A549 (cell line): ENCODE measurements around the gene GNL2. TPM values are rescaled to one million over a fixed set of nuclear protein-coding genes. Genes with fewer than 3 reads are reported as not detected.

Experiments
- ATAC-seq, 2 experiments: fragments of 200-7000 bp in 1 of 2; fragments of >200 bp in 1 of 2; cut with Nextera tagmentation in 1 of 2; cut with Tn5 transposase in 1 of 2; 3 replicates each; pipeline versions ENCODE4 v1.8.0 to v1.9.1; 2018 to 2020; ENCODE audit warnings: mild to moderate bottlenecking in 1 of 2, moderate library complexity in 1 of 2
- CTCF ChIA-PET: fragments of 300-600 bp; sonication (Branson Sonifier 250); formaldehyde crosslinking; extraction: SDS; loops from one replicate; lab custom pipeline; 2021; ENCODE audit warnings: antibody characterized with exemption, inconsistent platforms; lab: Yijun Ruan, JAX
- POLR2A ChIA-PET: fragments of 350-600 bp; formaldehyde crosslinking; extraction: SDS; loops from one replicate; lab custom pipeline; 2021; ENCODE audit warnings: antibody characterized with exemption, inconsistent platforms; lab: Yijun Ruan, JAX
- DNase-seq, 2 experiments: peaks; one replicate each; pipeline versions ENCODE4 v3.0.0 to v3.0.0-alpha.2; 2011 to 2016; ENCODE audit warnings: low read depth in 1 of 2, low spot score in 1 of 2
- FAIRE-seq: peaks from 2 replicates; lab custom pipeline; 2011; peaks lifted over from hg19 to GRCh38; lab: Jason Lieb, UNC
- H3K27ac ChIP-seq, 2 experiments: fragments of >200 bp; sonication (Bioruptor Twin); formaldehyde crosslinking; 3 replicates each; pipeline ENCODE4 v1.5.1; 2016 to 2017
- H3K4me1 ChIP-seq: fragments of >200 bp; sonication (Bioruptor Twin); formaldehyde crosslinking; 3 replicates; pipeline ENCODE4 v1.6.1; 2016
- H3K4me2 ChIP-seq: fragments of >200 bp; sonication (Bioruptor Twin); formaldehyde crosslinking; 3 replicates; pipeline ENCODE4 v1.6.1; 2016
- H3K4me3 ChIP-seq: fragments of >200 bp; sonication (Bioruptor Twin); formaldehyde crosslinking; 3 replicates; pipeline ENCODE4 v1.5.1; 2016
- H3K9me3 ChIP-seq: fragments of >200 bp; sonication (Bioruptor Twin); formaldehyde crosslinking; 3 replicates; pipeline ENCODE4 v1.6.1; 2016
- CBX2 ChIP-seq: fragments of 200-600 bp; sonication (generic); IDR thresholded peaks from 2 replicates; pipeline ENCODE4 v1.6.1; 2016; ENCODE audit warnings: low read depth, mild to moderate bottlenecking, borderline replicate concordance
- CBX8 ChIP-seq: fragments of 200-600 bp; sonication (generic); IDR thresholded peaks from 2 replicates; pipeline ENCODE4 v1.6.1; 2016
- CHD2 ChIP-seq: fragments of 150-350 bp; IDR thresholded peaks from 2 replicates; pipeline ENCODE4 v1.6.1; 2014; ENCODE audit warnings: low read length; ENCODE audit not compliant: partially characterized antibody
- CHD4 ChIP-seq: fragments of 200-600 bp; sonication (generic); IDR thresholded peaks from 2 replicates; pipeline ENCODE4 v1.6.1; 2016; ENCODE audit warnings: antibody characterized with exemption, mild to moderate bottlenecking, borderline replicate concordance
- E2F6 ChIP-seq: IDR thresholded peaks from 2 replicates; pipeline ENCODE4 v1.6.1; 2012; ENCODE audit warnings: low read depth, borderline replicate concordance
- EHF ChIP-seq: fragments of 250-450 bp; sonication (Bioruptor Pico); IDR thresholded peaks from 2 replicates; pipeline ENCODE4 v1.5.0; 2020; ENCODE audit warnings: mild to moderate bottlenecking
- EHMT2 ChIP-seq: fragments of 200-600 bp; sonication (generic); IDR thresholded peaks from 2 replicates; pipeline ENCODE4 v1.6.1; 2016; ENCODE audit warnings: antibody characterized with exemption, low read depth, mild to moderate bottlenecking, moderate library complexity
- EP300 ChIP-seq, 2 experiments: fragments of >200 bp; sonication (Bioruptor Twin); formaldehyde crosslinking; IDR thresholded peaks; 2 replicates in 1 of 2; 3 replicates in 1 of 2; pipeline ENCODE4 v1.6.1; 2016 to 2017
- ESRRA ChIP-seq: fragments of 150-350 bp; IDR thresholded peaks from 2 replicates; pipeline ENCODE4 v1.6.1; 2014; ENCODE audit warnings: mild to moderate bottlenecking, low read length, borderline replicate concordance
- FOSB ChIP-seq: fragments of 250-450 bp; sonication (Bioruptor Pico); IDR thresholded peaks from 2 replicates; pipeline ENCODE4 v1.5.0; 2020; ENCODE audit warnings: mild to moderate bottlenecking, moderate library complexity
- GATA3 ChIP-seq: IDR thresholded peaks from 2 replicates; pipeline ENCODE4 v1.6.1; 2012; ENCODE audit warnings: borderline replicate concordance
- HES2 ChIP-seq: fragments of >200 bp; sonication (Bioruptor Twin); formaldehyde crosslinking; IDR thresholded peaks from 2 replicates; pipeline ENCODE4 v1.6.1; 2016
- HEYL ChIP-seq: fragments of 250-450 bp; sonication (Bioruptor Pico); IDR thresholded peaks from 2 replicates; pipeline ENCODE4 v1.8.0; 2021; ENCODE audit warnings: mild to moderate bottlenecking, moderate library complexity
- HMGXB4 ChIP-seq: fragments of 250-450 bp; sonication (Bioruptor Pico); IDR thresholded peaks from 2 replicates; pipeline ENCODE4 v1.5.0; 2021; ENCODE audit warnings: mild to moderate bottlenecking, moderate library complexity, borderline replicate concordance
- HOXA7 ChIP-seq: fragments of 250-450 bp; sonication (Bioruptor Pico); IDR thresholded peaks from 2 replicates; pipeline ENCODE4 v1.5.0; 2020; ENCODE audit warnings: mild to moderate bottlenecking, moderate library complexity
- HOXB13 ChIP-seq: fragments of 250-450 bp; sonication (Bioruptor Pico); IDR thresholded peaks from 2 replicates; pipeline ENCODE4 v1.5.0; 2020; ENCODE audit warnings: low read depth, mild to moderate bottlenecking, moderate library complexity
- HOXB5 ChIP-seq: fragments of 250-450 bp; sonication (Bioruptor Pico); IDR thresholded peaks from 2 replicates; pipeline ENCODE4 v1.5.0; 2020; ENCODE audit warnings: mild to moderate bottlenecking, moderate library complexity
- JUN ChIP-seq, 2 experiments: fragments of >200 bp; sonication (Bioruptor Twin); formaldehyde crosslinking; IDR thresholded peaks; 2 replicates in 1 of 2; 3 replicates in 1 of 2; pipeline ENCODE4 v1.6.1; 2016 to 2017
- JUNB ChIP-seq: fragments of >200 bp; sonication (Bioruptor Twin); formaldehyde crosslinking; IDR thresholded peaks from 2 replicates; pipeline ENCODE4 v1.6.1; 2016
- KDM5A ChIP-seq: fragments of 200-600 bp; sonication (generic); IDR thresholded peaks from 2 replicates; pipeline ENCODE4 v1.6.1; 2016; ENCODE audit warnings: antibody characterized with exemption, mild to moderate bottlenecking
- MAX ChIP-seq: IDR thresholded peaks from 2 replicates; pipeline ENCODE4 v1.6.1; 2012
- MAZ ChIP-seq: fragments of 150-350 bp; IDR thresholded peaks from 2 replicates; pipeline ENCODE4 v1.6.1; 2014; ENCODE audit warnings: antibody characterized with exemption, low read depth, low read length, borderline replicate concordance
- NFE2L2 ChIP-seq: fragments of 150-350 bp; conservative IDR thresholded peaks from 2 replicates; pipeline ENCODE4 v1.6.1; 2014; ENCODE audit warnings: low read length
- NPAS2 ChIP-seq: fragments of 250-450 bp; sonication (Bioruptor Pico); IDR thresholded peaks from 2 replicates; pipeline ENCODE4 v1.8.0; 2022; ENCODE audit warnings: mild to moderate bottlenecking, moderate library complexity, borderline replicate concordance
- PBX3 ChIP-seq: IDR thresholded peaks from 2 replicates; pipeline ENCODE4 v1.6.1; 2012
- PHF8 ChIP-seq: fragments of 200-600 bp; sonication (generic); IDR thresholded peaks from 2 replicates; pipeline ENCODE4 v1.6.1; 2016; ENCODE audit warnings: low read depth, mild to moderate bottlenecking, antibody characterized with exemption, moderate library complexity, borderline replicate concordance
- POLR2A ChIP-seq: IDR thresholded peaks from 2 replicates; pipeline ENCODE4 v1.6.1; 2012; ENCODE audit warnings: mild to moderate bottlenecking, low read length
- POLR2AphosphoS2 ChIP-seq: conservative IDR thresholded peaks from 2 replicates; pipeline ENCODE4 v1.6.1; 2012; ENCODE audit warnings: low read length, improper control_type of control experiment, inconsistent platforms
- RARB ChIP-seq: fragments of 250-450 bp; sonication (Bioruptor Pico); IDR thresholded peaks from 2 replicates; pipeline ENCODE4 v1.8.0; 2021; ENCODE audit warnings: mild to moderate bottlenecking, moderate library complexity
- SMC3 ChIP-seq: fragments of >200 bp; sonication (Bioruptor Twin); formaldehyde crosslinking; IDR thresholded peaks from 3 replicates; pipeline ENCODE4 v1.6.1; 2018; ENCODE audit warnings: inconsistent platforms
- SREBF2 ChIP-seq: fragments of 450-650 bp; IDR thresholded peaks from 2 replicates; pipeline ENCODE4 v1.6.1; 2014; ENCODE audit warnings: mild to moderate bottlenecking, moderate library complexity
- TP53 ChIP-seq: fragments of 250-450 bp; sonication (Bioruptor Pico); IDR thresholded peaks from 2 replicates; pipeline ENCODE4 v1.5.0; 2021; ENCODE audit warnings: mild to moderate bottlenecking, moderate library complexity
- USF2 ChIP-seq: fragments of 450-650 bp; IDR thresholded peaks from 2 replicates; pipeline ENCODE4 v1.6.1; 2014; ENCODE audit warnings: antibody characterized with exemption
- ZC3H11A ChIP-seq: fragments of 450-650 bp; IDR thresholded peaks from 2 replicates; pipeline ENCODE4 v1.6.1; 2014; ENCODE audit warnings: antibody characterized with exemption, mild to moderate bottlenecking
- ZFP36 ChIP-seq: fragments of 450-650 bp; IDR thresholded peaks from 2 replicates; pipeline ENCODE4 v1.6.1; 2014; ENCODE audit warnings: borderline replicate concordance; ENCODE audit not compliant: partially characterized antibody
- ZSCAN20 ChIP-seq: fragments of 250-450 bp; sonication (Bioruptor Pico); IDR thresholded peaks from 2 replicates; pipeline ENCODE4 v1.8.0; 2022; ENCODE audit warnings: mild to moderate bottlenecking, moderate library complexity
- WGBS: methylation state at CpG from one replicate; pipeline ENCODE4 v1.1.6; 2017; ENCODE audit errors: missing lambda C conversion rate; 5-methylcytosine and 5-hydroxymethylcytosine counted together
- polyA plus RNA-seq, 4 experiments: library from polyadenylated mRNA; depleted of rRNA in 3 of 4; stranded (reverse); fragments of >200 nt; fragmentation: RNase III in 1 of 4; extraction: RNeasy Plus Mini Kit Qiagen cat#74134 plus additional on column Dnase treatment in 1 of 4; gene quantifications; 2 replicates in 3 of 4; 3 replicates in 1 of 4; pipeline ENCODE4 v1.2.3, GENCODE V29; 2011 to 2017

Gene GNL2
- polyA plus RNA-seq, 2 of the 4 experiments (the other 2 are of a cell fraction), result 50.1 to 69.2 TPM

GRCh38 chr1:37553927-37554808 lies 41.6 kb downstream of the GNL2 start, which contains the start of gene SNIP1:
SNIP1 (minus strand) TSS chr1:37554293; CDS start chr1:37554229, 64 bp downstream.
- peaks cover 16% of the 10 kb centered on the region; the same call in 2 of the 3 replicates for H3K4me1 ChIP-seq
- CTCF ChIA-PET, result interaction anchor here (1.1 to 2.6 kb wide), 4 partner anchors 8 to 128 kb away, joined by 3 to 11 read pairs (median 4); partner anchors contain the start of gene MEAF6
- H3K9me3 ChIP-seq, result 0 out of 3 replicates have a peak, but pooled peaks cover 7% of the 10 kb centered on the region
- POLR2A ChIA-PET, result interaction anchor here (0.5 to 1.0 kb wide), 3 partner anchors 39 to 302 kb away, joined by 3 to 4 read pairs (median 4); partner anchors contain the start of gene MEAF6
- peak within 1 kb of the TSS; percentile 87 to 91 for H3K27ac ChIP-seq
- ATAC-seq (peak; percentile 84 to 94), FAIRE-seq (no peak), DNase-seq (peak; percentile 89 to 92)
- peak within 1 kb of the TSS; percentile 94 for H3K4me2 ChIP-seq
- peak within 1 kb of the TSS; percentile 100 for H3K4me3 ChIP-seq
- 18% methylated on average over 36 of the region's 54 CpGs for WGBS
- TF ChIP-seq ZC3H11A (no peak), GATA3 (no peak), FOSB (CRISPR knock-in tag) (no peak), JUNB (no peak), ZFP36 (no peak), SMC3 (no peak), TP53 (CRISPR knock-in tag) (no peak), RARB (CRISPR knock-in tag) (no peak), EP300 (IDR thresholded peaks at IDR 0.05) (no peak), PBX3 (no peak), MAZ (no peak), EHF (no peak), CBX8 (no peak), PHF8 (peak; percentile 63; the same call in 1 of the 2 replicates), HMGXB4 (no peak), MAX (peak; percentile 73), EHMT2 (no peak), ZSCAN20 (no peak), HOXA7 (CRISPR knock-in tag) (no peak), JUN (IDR thresholded peaks at IDR 0.05) (peak in 1 of 2 experiments; percentile 77; a peak in 3 of 5 replicates), HES2 (no peak), NFE2L2 (no peak), SREBF2 (no peak), KDM5A (0 out of 2 replicates have a peak, but pooled peaks have one; percentile 63), HEYL (CRISPR knock-in tag) (no peak), ESRRA (no peak), POLR2A (peak; percentile 12; the same call in 1 of the 2 replicates), NPAS2 (CRISPR knock-in tag) (no peak), POLR2AphosphoS2 (no peak), CBX2 (no peak), USF2 (peak; percentile 85), CHD4 (no peak), E2F6 (peak; percentile 61; the same call in 1 of the 2 replicates), HOXB13 (CRISPR knock-in tag) (no peak), CHD2 (no peak), HOXB5 (CRISPR knock-in tag) (no peak)
